Uterus (tissue), 2 donors: ENCODE results near the gene ATG13.
A peak's percentile ranks its signal among the peaks of the same experiment; 100 is the strongest.

Experiments used
- CTCF ChIP-seq, 4 experiments: fragments of 200-600 bp in 2 of 4; fragments of 450-650 bp in 2 of 4; sonication (generic) in 2 of 4; IDR thresholded peaks; one replicate each; pipeline ENCODE4 v1.5.1; 2016 to 2019; ENCODE audit warnings: antibody characterized with exemption in 4 of 4, mild to moderate bottlenecking in 2 of 4, moderate library complexity in 1 of 4
- POLR2A ChIP-seq, 2 donors: fragments of 450-650 bp; IDR thresholded peaks; one replicate each; pipeline ENCODE4 v1.6.1; 2016; ENCODE audit warnings: antibody characterized with exemption in 2 of 2, mild to moderate bottlenecking in 1 of 2, moderate library complexity in 1 of 2

GRCh38 chr11:46593550-46594373, 23.6 kb upstream of the ATG13 start, which contains the start of gene AMBRA1:
- TF ChIP-seq CTCF (IDR thresholded peaks at IDR 0.05), result peak in 1 of 4 experiments; percentile 14
- TF ChIP-seq POLR2A (IDR thresholded peaks at IDR 0.05), result peak; percentile 37 to 55
